VCaP (cell line): Measurements from ENCODE around the gene C10orf90.

ENCODE experiments used
- H3K27ac ChIP-seq: fragments of 450-650 bp; 2 replicates; pipeline ENCODE4 v1.5.1; 2017
- CTCF ChIP-seq: fragments of 450-650 bp; conservative IDR thresholded peaks from 2 replicates; pipeline ENCODE4 v1.5.1; 2017; ENCODE audit warnings: mild to moderate bottlenecking, moderate library complexity

The C10orf90 gene

GRCh38 chr10:126670056-126670894 is at the start of gene C10orf90:
Gene C10orf90 (minus strand): TSS chr10:126670693. CDS start chr10:126670480, 213 bp downstream.
- TF ChIP-seq CTCF = no peak
- H3K27ac ChIP-seq = peak within 1 kb of the TSS; percentile 47

GRCh38 chr10:126716366-126716765 is 45.9 kb upstream of the C10orf90 start:
- TF ChIP-seq CTCF = no peak
- no peak overlapping the region for H3K27ac ChIP-seq

- no peak overlapping the region for H3K27ac ChIP-seq
- no peak for TF ChIP-seq CTCF
Measured at GRCh38 chr10:126713594-126713993, 43.1 kb upstream of the C10orf90 start.

- no peak overlapping the region for H3K27ac ChIP-seq
- TF ChIP-seq CTCF = no peak
Measured at GRCh38 chr10:126712681-126713080, 42.2 kb upstream of the C10orf90 start.

GRCh38 chr10:126705951-126706565 is 35.6 kb upstream of the C10orf90 start:
- TF ChIP-seq CTCF = no peak
- H3K27ac ChIP-seq = no peak overlapping the region

GRCh38 chr10:126705131-126705530 is 34.6 kb upstream of the C10orf90 start:
- TF ChIP-seq CTCF = no peak
- no peak overlapping the region for H3K27ac ChIP-seq

- no peak overlapping the region for H3K27ac ChIP-seq
- no peak for TF ChIP-seq CTCF
Measured at GRCh38 chr10:126704649-126705048, 34.2 kb upstream of the C10orf90 start.
